Measurements from ENCODE around the gene LBHD1. TPM values are rescaled to one million over a fixed set of nuclear protein-coding genes. Genes with fewer than 3 reads are reported as not detected.
A peak's percentile ranks its signal among the peaks of the same experiment; 100 is the strongest.

Gene LBHD1
- total and polyA plus RNA-seq, 2 of the 13 experiments (the other 11 are each of a cell fraction or from before 2014, with no cell fraction given), result 3.2 to 3.7 TPM

DNA sequence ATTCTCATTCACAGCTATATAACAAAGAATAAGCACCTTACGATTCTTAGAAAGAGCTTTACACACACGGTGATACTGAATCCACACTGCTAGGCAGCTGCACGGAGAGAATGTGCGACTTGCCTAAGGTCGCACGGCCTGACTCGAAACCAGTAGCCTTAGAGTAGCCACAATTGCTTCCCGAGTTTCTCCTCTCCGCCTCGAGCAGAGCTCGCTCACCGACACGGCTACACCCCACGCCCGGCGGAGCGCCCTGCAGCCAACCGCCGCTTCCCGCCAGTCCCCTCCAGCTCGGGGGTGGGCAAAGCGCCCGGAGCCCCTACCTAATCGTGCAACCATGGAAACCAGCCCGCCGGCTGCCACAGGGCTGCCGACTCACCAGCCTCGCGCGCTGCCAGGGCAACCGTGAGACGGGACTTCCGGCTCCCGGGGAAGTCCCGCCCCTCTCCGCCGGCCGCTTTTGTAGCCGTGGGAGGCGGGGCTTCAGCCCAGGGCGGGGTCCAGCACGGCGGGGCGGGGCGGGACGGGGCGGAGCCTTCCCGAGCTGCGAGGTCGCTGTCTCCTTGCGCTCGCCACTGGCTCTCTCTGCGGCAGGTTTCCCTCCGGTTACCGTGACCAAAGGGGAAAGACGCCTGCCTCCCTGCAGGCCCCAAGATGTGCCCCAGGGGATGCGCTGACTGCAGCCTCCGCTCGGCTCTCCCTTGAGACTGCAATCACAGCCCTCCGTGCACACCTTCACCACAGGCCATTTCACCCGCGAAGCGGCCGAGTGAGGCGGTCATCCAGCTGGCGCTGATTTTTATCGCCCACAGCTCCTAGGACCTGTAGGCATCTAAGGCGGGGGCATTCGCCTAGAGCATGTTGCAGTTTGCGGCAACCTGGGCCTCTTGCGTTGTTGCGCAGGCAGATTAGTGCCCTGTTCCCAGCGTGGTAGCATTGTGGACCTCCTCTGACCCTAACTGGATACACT, 34.1 kb upstream of the LBHD1 start (continued):
- TF ChIP-seq, protein P1, sequence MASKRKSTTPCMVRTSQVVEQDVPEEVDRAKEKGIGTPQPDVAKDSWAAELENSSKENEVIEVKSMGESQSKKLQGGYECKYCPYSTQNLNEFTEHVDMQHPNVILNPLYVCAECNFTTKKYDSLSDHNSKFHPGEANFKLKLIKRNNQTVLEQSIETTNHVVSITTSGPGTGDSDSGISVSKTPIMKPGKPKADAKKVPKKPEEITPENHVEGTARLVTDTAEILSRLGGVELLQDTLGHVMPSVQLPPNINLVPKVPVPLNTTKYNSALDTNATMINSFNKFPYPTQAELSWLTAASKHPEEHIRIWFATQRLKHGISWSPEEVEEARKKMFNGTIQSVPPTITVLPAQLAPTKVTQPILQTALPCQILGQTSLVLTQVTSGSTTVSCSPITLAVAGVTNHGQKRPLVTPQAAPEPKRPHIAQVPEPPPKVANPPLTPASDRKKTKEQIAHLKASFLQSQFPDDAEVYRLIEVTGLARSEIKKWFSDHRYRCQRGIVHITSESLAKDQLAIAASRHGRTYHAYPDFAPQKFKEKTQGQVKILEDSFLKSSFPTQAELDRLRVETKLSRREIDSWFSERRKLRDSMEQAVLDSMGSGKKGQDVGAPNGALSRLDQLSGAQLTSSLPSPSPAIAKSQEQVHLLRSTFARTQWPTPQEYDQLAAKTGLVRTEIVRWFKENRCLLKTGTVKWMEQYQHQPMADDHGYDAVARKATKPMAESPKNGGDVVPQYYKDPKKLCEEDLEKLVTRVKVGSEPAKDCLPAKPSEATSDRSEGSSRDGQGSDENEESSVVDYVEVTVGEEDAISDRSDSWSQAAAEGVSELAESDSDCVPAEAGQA (IDR thresholded peaks at IDR 0.05; ENCODE audit: low read depth), result no peak
- TF ChIP-seq, protein P1 (CRISPR knock-in tag; IDR thresholded peaks at IDR 0.05; ENCODE audit: borderline replicate concordance), result no peak
- TF ChIP-seq, protein P2, sequence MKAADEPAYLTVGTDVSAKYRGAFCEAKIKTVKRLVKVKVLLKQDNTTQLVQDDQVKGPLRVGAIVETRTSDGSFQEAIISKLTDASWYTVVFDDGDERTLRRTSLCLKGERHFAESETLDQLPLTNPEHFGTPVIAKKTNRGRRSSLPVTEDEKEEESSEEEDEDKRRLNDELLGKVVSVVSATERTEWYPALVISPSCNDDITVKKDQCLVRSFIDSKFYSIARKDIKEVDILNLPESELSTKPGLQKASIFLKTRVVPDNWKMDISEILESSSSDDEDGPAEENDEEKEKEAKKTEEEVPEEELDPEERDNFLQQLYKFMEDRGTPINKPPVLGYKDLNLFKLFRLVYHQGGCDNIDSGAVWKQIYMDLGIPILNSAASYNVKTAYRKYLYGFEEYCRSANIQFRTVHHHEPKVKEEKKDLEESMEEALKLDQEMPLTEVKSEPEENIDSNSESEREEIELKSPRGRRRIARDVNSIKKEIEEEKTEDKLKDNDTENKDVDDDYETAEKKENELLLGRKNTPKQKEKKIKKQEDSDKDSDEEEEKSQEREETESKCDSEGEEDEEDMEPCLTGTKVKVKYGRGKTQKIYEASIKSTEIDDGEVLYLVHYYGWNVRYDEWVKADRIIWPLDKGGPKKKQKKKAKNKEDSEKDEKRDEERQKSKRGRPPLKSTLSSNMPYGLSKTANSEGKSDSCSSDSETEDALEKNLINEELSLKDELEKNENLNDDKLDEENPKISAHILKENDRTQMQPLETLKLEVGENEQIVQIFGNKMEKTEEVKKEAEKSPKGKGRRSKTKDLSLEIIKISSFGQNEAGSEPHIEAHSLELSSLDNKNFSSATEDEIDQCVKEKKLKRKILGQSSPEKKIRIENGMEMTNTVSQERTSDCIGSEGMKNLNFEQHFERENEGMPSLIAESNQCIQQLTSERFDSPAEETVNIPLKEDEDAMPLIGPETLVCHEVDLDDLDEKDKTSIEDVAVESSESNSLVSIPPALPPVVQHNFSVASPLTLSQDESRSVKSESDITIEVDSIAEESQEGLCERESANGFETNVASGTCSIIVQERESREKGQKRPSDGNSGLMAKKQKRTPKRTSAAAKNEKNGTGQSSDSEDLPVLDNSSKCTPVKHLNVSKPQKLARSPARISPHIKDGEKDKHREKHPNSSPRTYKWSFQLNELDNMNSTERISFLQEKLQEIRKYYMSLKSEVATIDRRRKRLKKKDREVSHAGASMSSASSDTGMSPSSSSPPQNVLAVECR (CRISPR knock-in tag; IDR thresholded peaks at IDR 0.05; ENCODE audit: borderline replicate concordance), result peak; percentile 88
- TF ChIP-seq, protein P3, sequence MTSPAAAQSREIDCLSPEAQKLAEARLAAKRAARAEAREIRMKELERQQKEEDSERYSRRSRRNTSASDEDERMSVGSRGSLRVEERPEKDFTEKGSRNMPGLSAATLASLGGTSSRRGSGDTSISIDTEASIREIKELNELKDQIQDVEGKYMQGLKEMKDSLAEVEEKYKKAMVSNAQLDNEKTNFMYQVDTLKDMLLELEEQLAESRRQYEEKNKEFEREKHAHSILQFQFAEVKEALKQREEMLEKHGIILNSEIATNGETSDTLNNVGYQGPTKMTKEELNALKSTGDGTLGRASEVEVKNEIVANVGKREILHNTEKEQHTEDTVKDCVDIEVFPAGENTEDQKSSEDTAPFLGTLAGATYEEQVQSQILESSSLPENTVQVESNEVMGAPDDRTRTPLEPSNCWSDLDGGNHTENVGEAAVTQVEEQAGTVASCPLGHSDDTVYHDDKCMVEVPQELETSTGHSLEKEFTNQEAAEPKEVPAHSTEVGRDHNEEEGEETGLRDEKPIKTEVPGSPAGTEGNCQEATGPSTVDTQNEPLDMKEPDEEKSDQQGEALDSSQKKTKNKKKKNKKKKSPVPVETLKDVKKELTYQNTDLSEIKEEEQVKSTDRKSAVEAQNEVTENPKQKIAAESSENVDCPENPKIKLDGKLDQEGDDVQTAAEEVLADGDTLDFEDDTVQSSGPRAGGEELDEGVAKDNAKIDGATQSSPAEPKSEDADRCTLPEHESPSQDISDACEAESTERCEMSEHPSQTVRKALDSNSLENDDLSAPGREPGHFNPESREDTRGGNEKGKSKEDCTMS (CRISPR knock-in tag; conservative IDR thresholded peaks at IDR 0.05), result no peak
- no peak for TF ChIP-seq KLF15 (CRISPR knock-in tag; IDR thresholded peaks at IDR 0.05; ENCODE audit: borderline replicate concordance)
- TF ChIP-seq ZBTB8A (CRISPR knock-in tag; IDR thresholded peaks at IDR 0.05; ENCODE audit: borderline replicate concordance, low read depth), result no peak
- TF ChIP-seq NAIF1 (CRISPR knock-in tag; IDR thresholded peaks at IDR 0.05; ENCODE audit: borderline replicate concordance), result no peak
- no peak; the same call in 1 of the 2 replicates for TF ChIP-seq ZNF614 (CRISPR knock-in tag; IDR thresholded peaks at IDR 0.05; ENCODE audit: borderline replicate concordance)
- no peak for TF ChIP-seq EHMT2 (IDR thresholded peaks at IDR 0.05; ENCODE audit: borderline replicate concordance, low read depth, low read length)
- TF ChIP-seq NFE2L1 (CRISPR knock-in tag; IDR thresholded peaks at IDR 0.05; ENCODE audit: borderline replicate concordance), result no peak
- TF ChIP-seq, protein P4, sequence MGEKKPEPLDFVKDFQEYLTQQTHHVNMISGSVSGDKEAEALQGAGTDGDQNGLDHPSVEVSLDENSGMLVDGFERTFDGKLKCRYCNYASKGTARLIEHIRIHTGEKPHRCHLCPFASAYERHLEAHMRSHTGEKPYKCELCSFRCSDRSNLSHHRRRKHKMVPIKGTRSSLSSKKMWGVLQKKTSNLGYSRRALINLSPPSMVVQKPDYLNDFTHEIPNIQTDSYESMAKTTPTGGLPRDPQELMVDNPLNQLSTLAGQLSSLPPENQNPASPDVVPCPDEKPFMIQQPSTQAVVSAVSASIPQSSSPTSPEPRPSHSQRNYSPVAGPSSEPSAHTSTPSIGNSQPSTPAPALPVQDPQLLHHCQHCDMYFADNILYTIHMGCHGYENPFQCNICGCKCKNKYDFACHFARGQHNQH (CRISPR knock-in tag; IDR thresholded peaks at IDR 0.05), result 0 out of 2 replicates have a peak, but pooled peaks have one; percentile 39
- TF ChIP-seq ZNF30 (CRISPR knock-in tag; IDR thresholded peaks at IDR 0.05), result no peak

Measured in HepG2 (cell line).